ENCODE data around the gene ITPR2. TPM values are rescaled to one million over a fixed set of nuclear protein-coding genes. Genes with fewer than 3 reads are reported as not detected.

Gene ITPR2
- total RNA-seq, 1 donor from 2014 or later, result 77.9 TPM

DNA sequence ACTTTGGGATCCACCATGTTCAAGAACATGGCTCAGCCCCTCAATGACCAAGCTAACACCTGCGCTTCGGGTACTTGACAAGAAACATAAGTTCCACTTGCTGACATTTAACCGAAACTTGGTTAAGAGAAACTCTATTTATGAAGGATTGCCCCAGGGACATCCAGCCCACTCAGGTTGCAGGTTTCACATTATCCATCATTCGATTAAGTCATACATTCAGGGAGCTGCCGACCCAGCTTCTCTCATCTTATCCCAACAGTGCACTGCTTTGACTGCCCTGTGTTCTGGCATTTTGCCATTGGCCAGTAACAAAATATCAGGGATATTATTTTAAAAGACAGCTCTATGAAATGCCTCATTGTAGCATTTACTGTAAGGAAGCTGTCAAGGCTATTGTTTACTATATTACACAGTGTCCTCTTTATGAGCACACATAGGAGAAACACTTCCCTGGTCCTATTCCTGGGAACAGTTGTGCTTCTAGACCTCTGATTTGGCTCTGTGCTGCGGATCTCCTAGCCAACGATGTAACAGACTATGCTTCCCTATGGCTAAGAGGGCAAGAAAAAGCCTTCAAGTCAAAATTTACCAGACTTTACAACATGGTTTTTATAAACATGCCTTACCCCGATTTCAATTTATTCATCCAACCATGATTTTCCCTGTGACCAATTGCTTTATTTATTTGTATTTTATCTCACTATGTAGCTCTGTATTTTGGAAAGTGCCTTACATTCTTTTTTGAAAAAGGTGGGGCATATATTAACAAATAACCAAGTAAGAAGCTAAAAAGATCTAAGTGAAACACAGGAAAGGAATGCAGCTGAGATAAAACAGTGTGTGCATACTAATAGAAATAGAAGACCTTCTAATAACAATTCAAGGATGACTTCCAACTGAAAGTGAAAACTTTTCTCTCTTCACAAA is 109.3 kb downstream of the ITPR2 start:
- Mint-ChIP-seq H3K4me1 (ENCODE audit: low read depth, unreplicated experiment) (peaks cover 29% of the 10 kb centered on the region), H3K9me3 (ENCODE audit: unreplicated experiment) (no peaks in the 10 kb centered on the region), H3K27ac (ENCODE audit: unreplicated experiment) (no peak overlapping the region), H3K4me3 (ENCODE audit: unreplicated experiment) (no peak overlapping the region), H3K27me3 (ENCODE audit: unreplicated experiment) (peaks cover 3% of the 10 kb centered on the region), H3K36me3 (ENCODE audit: unreplicated experiment) (no peaks in the 10 kb centered on the region)
- TF ChIP-seq, protein P1, sequence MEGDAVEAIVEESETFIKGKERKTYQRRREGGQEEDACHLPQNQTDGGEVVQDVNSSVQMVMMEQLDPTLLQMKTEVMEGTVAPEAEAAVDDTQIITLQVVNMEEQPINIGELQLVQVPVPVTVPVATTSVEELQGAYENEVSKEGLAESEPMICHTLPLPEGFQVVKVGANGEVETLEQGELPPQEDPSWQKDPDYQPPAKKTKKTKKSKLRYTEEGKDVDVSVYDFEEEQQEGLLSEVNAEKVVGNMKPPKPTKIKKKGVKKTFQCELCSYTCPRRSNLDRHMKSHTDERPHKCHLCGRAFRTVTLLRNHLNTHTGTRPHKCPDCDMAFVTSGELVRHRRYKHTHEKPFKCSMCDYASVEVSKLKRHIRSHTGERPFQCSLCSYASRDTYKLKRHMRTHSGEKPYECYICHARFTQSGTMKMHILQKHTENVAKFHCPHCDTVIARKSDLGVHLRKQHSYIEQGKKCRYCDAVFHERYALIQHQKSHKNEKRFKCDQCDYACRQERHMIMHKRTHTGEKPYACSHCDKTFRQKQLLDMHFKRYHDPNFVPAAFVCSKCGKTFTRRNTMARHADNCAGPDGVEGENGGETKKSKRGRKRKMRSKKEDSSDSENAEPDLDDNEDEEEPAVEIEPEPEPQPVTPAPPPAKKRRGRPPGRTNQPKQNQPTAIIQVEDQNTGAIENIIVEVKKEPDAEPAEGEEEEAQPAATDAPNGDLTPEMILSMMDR (IDR thresholded peaks at IDR 0.05; ENCODE audit: partially characterized antibody, unreplicated experiment), result no peak
- DNase-seq, result no peak

DNA sequence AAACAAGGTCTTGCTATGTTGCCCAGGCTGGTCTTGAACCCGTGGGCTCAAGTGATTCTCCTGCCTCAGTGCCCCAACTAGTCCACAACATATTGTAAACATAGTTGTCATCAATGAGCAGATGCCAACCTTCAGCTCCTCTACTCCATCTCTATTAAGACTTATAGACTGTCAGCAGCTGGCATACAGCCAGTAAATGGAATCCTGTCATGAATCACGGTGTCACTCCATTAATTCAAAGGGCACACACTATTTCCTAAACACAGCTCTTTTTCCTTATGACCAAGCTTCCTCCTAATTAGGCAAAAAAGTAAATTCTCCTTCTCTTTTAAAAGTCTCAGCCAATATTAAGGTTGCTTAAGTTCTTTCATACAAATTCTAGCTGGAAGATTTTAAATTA is 111.2 kb downstream of the ITPR2 start:
- no peaks in the 10 kb centered on the region for H3K36me3 Mint-ChIP-seq (ENCODE audit: unreplicated experiment)
- DNase-seq, result no peak
- H3K4me1 Mint-ChIP-seq (ENCODE audit: low read depth, unreplicated experiment), result peaks cover 34% of the 10 kb centered on the region
- TF ChIP-seq, protein P1 (IDR thresholded peaks at IDR 0.05; ENCODE audit: partially characterized antibody, unreplicated experiment), result no peak
- H3K9me3 Mint-ChIP-seq (ENCODE audit: unreplicated experiment), result no peaks in the 10 kb centered on the region
- no peak overlapping the region for H3K4me3 Mint-ChIP-seq (ENCODE audit: unreplicated experiment)
- H3K27me3 Mint-ChIP-seq (ENCODE audit: unreplicated experiment), result peaks cover 3% of the 10 kb centered on the region
- H3K27ac Mint-ChIP-seq (ENCODE audit: unreplicated experiment), result peak overlapping the region; percentile 62

DNA sequence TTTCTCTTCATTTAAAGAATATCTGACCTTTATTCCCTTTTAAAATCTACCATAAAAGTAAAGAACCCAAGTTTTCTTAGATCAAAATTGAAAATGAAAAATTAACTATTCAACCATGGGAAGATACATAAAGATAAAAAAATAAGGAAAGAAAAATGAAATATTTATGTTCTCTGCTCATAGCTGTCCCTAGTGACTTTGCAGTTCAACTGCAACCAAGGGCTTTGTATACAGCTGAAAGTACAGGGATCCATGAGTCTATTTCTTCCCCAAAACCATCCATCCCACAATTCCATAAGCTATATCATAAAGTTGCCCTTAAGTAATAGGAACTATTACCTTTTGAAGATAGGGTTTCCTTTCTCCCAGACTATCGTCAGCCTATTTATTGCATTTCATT is 113.1 kb downstream of the ITPR2 start:
- H3K36me3 Mint-ChIP-seq (ENCODE audit: unreplicated experiment), result peaks cover under 1% of the 10 kb centered on the region
- peaks cover 51% of the 10 kb centered on the region for H3K4me1 Mint-ChIP-seq (ENCODE audit: low read depth, unreplicated experiment)
- H3K27me3 Mint-ChIP-seq (ENCODE audit: unreplicated experiment), result peaks cover 3% of the 10 kb centered on the region
- no peak overlapping the region for H3K4me3 Mint-ChIP-seq (ENCODE audit: unreplicated experiment)
- TF ChIP-seq, protein P1 (IDR thresholded peaks at IDR 0.05; ENCODE audit: partially characterized antibody, unreplicated experiment), result peak; percentile 21
- H3K9me3 Mint-ChIP-seq (ENCODE audit: unreplicated experiment), result peaks cover 4% of the 10 kb centered on the region
- H3K27ac Mint-ChIP-seq (ENCODE audit: unreplicated experiment), result no peak overlapping the region
- DNase-seq, result no peak

DNA sequence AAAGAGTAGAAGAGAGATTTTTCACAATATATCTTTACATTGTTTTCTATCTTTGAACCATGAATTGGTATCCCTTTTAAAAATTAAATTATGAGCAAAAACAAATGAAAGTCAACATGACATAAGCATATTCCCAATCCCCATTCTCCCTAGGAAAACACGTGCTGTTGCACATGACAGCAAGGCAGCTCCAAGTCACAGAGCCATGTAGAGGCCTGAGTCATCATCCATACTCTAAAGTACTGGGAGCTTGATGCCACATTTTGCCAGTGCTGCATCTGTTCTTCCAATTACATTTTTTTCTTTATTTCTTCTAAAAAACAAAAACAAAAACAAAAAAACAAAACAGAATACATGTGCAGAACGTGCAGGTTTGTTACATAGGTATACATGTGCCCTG is 115.2 kb downstream of the ITPR2 start:
- peaks cover 55% of the 10 kb centered on the region for H3K4me1 Mint-ChIP-seq (ENCODE audit: low read depth, unreplicated experiment)
- peaks cover 8% of the 10 kb centered on the region for H3K9me3 Mint-ChIP-seq (ENCODE audit: unreplicated experiment)
- peaks cover 3% of the 10 kb centered on the region for H3K27me3 Mint-ChIP-seq (ENCODE audit: unreplicated experiment)
- no peak for DNase-seq
- peaks cover 3% of the 10 kb centered on the region for H3K36me3 Mint-ChIP-seq (ENCODE audit: unreplicated experiment)
- H3K4me3 Mint-ChIP-seq (ENCODE audit: unreplicated experiment), result no peak overlapping the region
- H3K27ac Mint-ChIP-seq (ENCODE audit: unreplicated experiment), result peak overlapping the region; percentile 87
- TF ChIP-seq, protein P1 (IDR thresholded peaks at IDR 0.05; ENCODE audit: partially characterized antibody, unreplicated experiment), result no peak

DNA sequence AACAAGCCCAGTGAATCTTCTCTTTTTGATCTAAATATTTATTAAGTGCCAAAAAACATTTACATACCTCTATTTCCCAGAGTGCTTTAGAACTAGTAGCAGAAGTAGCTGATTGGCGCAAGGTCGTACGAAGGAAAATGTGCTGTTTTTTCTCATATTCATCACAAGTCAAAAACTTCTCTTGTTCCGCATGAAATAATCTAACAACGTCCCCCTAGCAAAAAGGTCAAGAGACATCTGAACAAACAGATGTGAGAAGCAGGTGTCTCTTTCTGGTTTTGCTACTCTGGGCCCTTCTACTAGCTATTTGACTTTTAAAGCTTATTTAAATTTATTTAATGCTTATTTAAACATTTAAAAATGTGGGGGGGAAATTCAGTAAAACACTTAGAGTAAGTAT is 117.8 kb downstream of the ITPR2 start:
- H3K4me1 Mint-ChIP-seq (ENCODE audit: low read depth, unreplicated experiment), result peaks cover 52% of the 10 kb centered on the region
- peaks cover 3% of the 10 kb centered on the region for H3K27me3 Mint-ChIP-seq (ENCODE audit: unreplicated experiment)
- H3K27ac Mint-ChIP-seq (ENCODE audit: unreplicated experiment), result no peak overlapping the region
- no peak for DNase-seq
- H3K36me3 Mint-ChIP-seq (ENCODE audit: unreplicated experiment), result peaks cover 3% of the 10 kb centered on the region
- peaks cover 8% of the 10 kb centered on the region for H3K9me3 Mint-ChIP-seq (ENCODE audit: unreplicated experiment)
- no peak overlapping the region for H3K4me3 Mint-ChIP-seq (ENCODE audit: unreplicated experiment)
- TF ChIP-seq, protein P1 (IDR thresholded peaks at IDR 0.05; ENCODE audit: partially characterized antibody, unreplicated experiment), result no peak

Data from glutamatergic neuron (in vitro differentiated cells).